HepG2 (cell line): ENCODE data around the gene SAPCD1.

Experiments
- FOXA3 ChIP-seq: IDR thresholded peaks from 2 replicates; pipeline ENCODE4 v1.6.1; 2016; ENCODE audit warnings: missing genetic modification reagents, missing compliant biosample characterization
- GATAD2A ChIP-seq: IDR thresholded peaks from 2 replicates; pipeline ENCODE4 v1.6.1; 2016
- MYNN ChIP-seq: sonication (generic); formaldehyde crosslinking; IDR thresholded peaks from 2 replicates; pipeline ENCODE4 v1.4.0; 2020; ENCODE audit warnings: mild to moderate bottlenecking, low read depth, missing genetic modification reagents
- POLR2AphosphoS5 ChIP-seq: IDR thresholded peaks from 2 replicates; pipeline ENCODE4 v1.6.1; 2012; ENCODE audit warnings: low read depth, low read length
- RXRB ChIP-seq: IDR thresholded peaks from 2 replicates; pipeline ENCODE4 v1.6.1; 2016; ENCODE audit warnings: borderline replicate concordance, missing genetic modification reagents, missing compliant biosample characterization
- ZNF350 ChIP-seq: sonication (generic); formaldehyde crosslinking; IDR thresholded peaks from 2 replicates; pipeline ENCODE4 v1.4.0; 2020; ENCODE audit warnings: mild to moderate bottlenecking, low read depth, missing genetic modification reagents, borderline replicate concordance
- TF ChIP-seq, protein P1 (sequence below), 2 experiments: fragments of 450-650 bp in 1 of 2; sonication (generic) in 1 of 2; formaldehyde crosslinking in 1 of 2; IDR thresholded peaks; 2 replicates each; pipeline versions ENCODE4 v1.6.1 to v1.8.0; 2016 to 2022; ENCODE audit warnings: antibody characterized with exemption in 1 of 2, mild to moderate bottlenecking in 1 of 2, missing genetic modification reagents in 1 of 2
- TF ChIP-seq, protein P2 (sequence below): sonication (generic); formaldehyde crosslinking; IDR thresholded peaks from 2 replicates; pipeline ENCODE4 v1.8.0; 2022; ENCODE audit warnings: missing genetic modification reagents, mild to moderate bottlenecking, moderate library complexity, borderline replicate concordance
- TF ChIP-seq, protein P3 (sequence below): sonication (generic); formaldehyde crosslinking; IDR thresholded peaks from 2 replicates; pipeline ENCODE4 v1.5.0; 2020; ENCODE audit warnings: mild to moderate bottlenecking, missing genetic modification reagents, moderate library complexity
- TF ChIP-seq, protein P4 (sequence below): sonication (generic); formaldehyde crosslinking; IDR thresholded peaks from 2 replicates; pipeline ENCODE4 v1.4.0; 2020; ENCODE audit warnings: missing genetic modification reagents

DNA sequence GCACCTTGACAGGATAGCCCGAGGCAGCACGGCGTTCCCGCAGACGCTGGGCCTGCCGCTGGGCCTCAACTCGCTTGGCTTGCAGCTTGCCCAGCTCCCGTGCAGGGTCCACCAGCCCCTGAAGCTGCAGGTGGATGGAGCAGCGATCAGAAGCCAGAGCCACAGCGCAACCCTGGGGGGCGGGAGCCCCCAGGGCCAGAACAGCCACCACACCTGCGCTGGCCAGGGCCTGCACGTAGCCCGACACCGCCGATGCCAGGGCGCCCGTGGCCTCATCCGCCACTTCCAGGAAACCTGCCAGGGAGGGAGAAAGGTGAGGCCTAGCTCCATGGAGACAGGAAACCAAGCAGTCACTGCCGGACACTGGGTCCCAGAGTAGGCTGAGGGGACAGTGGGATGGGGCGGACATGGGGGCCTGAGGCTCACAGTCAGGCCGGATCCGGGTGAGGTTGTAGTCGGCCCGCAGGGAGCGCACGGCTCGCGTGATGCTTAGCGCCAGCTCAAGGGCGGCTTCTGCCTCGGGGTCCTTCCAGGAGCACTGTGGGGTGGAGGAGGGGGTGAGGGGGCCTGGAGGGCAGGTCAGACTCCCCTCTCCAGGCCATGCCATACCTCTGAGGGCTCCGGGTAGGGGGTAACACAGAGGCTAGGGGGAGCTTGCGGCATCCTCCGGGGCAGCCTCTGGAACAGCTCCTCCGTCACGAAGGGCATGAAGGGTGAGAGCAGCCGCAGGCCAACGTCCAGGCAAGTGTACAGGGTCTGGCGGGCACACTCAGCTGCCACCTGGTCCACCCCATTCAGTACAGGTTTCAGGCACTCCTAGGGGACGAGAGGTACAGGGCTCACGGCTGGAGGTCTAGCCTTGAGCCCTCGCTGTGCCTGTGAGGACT is 16.8 kb downstream of the SAPCD1 start:
- TF ChIP-seq, protein P1, sequence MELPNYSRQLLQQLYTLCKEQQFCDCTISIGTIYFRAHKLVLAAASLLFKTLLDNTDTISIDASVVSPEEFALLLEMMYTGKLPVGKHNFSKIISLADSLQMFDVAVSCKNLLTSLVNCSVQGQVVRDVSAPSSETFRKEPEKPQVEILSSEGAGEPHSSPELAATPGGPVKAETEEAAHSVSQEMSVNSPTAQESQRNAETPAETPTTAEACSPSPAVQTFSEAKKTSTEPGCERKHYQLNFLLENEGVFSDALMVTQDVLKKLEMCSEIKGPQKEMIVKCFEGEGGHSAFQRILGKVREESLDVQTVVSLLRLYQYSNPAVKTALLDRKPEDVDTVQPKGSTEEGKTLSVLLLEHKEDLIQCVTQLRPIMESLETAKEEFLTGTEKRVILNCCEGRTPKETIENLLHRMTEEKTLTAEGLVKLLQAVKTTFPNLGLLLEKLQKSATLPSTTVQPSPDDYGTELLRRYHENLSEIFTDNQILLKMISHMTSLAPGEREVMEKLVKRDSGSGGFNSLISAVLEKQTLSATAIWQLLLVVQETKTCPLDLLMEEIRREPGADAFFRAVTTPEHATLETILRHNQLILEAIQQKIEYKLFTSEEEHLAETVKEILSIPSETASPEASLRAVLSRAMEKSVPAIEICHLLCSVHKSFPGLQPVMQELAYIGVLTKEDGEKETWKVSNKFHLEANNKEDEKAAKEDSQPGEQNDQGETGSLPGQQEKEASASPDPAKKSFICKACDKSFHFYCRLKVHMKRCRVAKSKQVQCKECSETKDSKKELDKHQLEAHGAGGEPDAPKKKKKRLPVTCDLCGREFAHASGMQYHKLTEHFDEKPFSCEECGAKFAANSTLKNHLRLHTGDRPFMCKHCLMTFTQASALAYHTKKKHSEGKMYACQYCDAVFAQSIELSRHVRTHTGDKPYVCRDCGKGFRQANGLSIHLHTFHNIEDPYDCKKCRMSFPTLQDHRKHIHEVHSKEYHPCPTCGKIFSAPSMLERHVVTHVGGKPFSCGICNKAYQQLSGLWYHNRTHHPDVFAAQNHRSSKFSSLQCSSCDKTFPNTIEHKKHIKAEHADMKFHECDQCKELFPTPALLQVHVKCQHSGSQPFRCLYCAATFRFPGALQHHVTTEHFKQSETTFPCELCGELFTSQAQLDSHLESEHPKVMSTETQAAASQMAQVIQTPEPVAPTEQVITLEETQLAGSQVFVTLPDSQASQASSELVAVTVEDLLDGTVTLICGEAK (IDR thresholded peaks at IDR 0.05), result no peak
- TF ChIP-seq, protein P1 (CRISPR knock-in tag; IDR thresholded peaks at IDR 0.05), result no peak
- TF ChIP-seq MYNN, result no peak
- no peak for TF ChIP-seq POLR2AphosphoS5
- TF ChIP-seq ZNF350 (CRISPR knock-in tag), result no peak
- TF ChIP-seq, protein P2, sequence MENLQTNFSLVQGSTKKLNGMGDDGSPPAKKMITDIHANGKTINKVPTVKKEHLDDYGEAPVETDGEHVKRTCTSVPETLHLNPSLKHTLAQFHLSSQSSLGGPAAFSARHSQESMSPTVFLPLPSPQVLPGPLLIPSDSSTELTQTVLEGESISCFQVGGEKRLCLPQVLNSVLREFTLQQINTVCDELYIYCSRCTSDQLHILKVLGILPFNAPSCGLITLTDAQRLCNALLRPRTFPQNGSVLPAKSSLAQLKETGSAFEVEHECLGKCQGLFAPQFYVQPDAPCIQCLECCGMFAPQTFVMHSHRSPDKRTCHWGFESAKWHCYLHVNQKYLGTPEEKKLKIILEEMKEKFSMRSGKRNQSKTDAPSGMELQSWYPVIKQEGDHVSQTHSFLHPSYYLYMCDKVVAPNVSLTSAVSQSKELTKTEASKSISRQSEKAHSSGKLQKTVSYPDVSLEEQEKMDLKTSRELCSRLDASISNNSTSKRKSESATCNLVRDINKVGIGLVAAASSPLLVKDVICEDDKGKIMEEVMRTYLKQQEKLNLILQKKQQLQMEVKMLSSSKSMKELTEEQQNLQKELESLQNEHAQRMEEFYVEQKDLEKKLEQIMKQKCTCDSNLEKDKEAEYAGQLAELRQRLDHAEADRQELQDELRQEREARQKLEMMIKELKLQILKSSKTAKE (CRISPR knock-in tag), result no peak
- no peak for TF ChIP-seq GATAD2A
- no peak for TF ChIP-seq RXRB (CRISPR knock-in tag)
- no peak for TF ChIP-seq FOXA3 (CRISPR knock-in tag)
- TF ChIP-seq, protein P3, sequence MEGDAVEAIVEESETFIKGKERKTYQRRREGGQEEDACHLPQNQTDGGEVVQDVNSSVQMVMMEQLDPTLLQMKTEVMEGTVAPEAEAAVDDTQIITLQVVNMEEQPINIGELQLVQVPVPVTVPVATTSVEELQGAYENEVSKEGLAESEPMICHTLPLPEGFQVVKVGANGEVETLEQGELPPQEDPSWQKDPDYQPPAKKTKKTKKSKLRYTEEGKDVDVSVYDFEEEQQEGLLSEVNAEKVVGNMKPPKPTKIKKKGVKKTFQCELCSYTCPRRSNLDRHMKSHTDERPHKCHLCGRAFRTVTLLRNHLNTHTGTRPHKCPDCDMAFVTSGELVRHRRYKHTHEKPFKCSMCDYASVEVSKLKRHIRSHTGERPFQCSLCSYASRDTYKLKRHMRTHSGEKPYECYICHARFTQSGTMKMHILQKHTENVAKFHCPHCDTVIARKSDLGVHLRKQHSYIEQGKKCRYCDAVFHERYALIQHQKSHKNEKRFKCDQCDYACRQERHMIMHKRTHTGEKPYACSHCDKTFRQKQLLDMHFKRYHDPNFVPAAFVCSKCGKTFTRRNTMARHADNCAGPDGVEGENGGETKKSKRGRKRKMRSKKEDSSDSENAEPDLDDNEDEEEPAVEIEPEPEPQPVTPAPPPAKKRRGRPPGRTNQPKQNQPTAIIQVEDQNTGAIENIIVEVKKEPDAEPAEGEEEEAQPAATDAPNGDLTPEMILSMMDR (CRISPR knock-in tag), result no peak
- TF ChIP-seq, protein P4, sequence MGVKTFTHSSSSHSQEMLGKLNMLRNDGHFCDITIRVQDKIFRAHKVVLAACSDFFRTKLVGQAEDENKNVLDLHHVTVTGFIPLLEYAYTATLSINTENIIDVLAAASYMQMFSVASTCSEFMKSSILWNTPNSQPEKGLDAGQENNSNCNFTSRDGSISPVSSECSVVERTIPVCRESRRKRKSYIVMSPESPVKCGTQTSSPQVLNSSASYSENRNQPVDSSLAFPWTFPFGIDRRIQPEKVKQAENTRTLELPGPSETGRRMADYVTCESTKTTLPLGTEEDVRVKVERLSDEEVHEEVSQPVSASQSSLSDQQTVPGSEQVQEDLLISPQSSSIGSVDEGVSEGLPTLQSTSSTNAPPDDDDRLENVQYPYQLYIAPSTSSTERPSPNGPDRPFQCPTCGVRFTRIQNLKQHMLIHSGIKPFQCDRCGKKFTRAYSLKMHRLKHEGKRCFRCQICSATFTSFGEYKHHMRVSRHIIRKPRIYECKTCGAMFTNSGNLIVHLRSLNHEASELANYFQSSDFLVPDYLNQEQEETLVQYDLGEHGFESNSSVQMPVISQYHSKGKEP (CRISPR knock-in tag), result no peak
